ENCODE data around the gene ALG9.

DNA sequence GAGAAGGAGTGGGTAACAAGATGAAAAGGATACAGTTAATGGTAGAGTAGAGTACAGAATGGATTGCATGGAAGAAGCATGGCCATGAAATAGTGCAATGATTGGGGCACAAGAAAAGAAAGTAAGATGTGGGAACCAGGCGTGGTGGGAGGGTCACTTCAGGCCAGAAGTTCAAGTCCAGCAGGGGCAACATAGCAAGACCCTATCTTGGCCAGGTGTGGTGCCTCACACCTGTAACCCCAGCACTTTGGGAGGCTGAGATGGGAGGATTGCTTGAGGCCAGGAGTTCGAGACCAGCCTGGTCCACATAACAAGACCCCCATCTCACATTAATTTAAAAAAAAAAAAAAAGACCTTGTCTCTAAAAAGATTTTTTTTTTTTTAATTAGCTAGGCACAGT, 45.9 kb upstream of the ALG9 start:
- TF ChIP-seq RAD21 (conservative IDR thresholded peaks at IDR 0.05) (no peak), CTCF (IDR thresholded peaks at IDR 0.05; ENCODE audit: poor library complexity, severe bottlenecking) (no peak), EZH2 (IDR thresholded peaks at IDR 0.05; ENCODE audit: borderline replicate concordance, insufficient read depth, low read length, poor library complexity, severe bottlenecking) (no peak), POLR2AphosphoS5 (IDR thresholded peaks at IDR 0.05) (no peak), EP300 (conservative IDR thresholded peaks at IDR 0.05; ENCODE audit: poor library complexity, severe bottlenecking) (no peak), TAF1 (IDR thresholded peaks at IDR 0.05; ENCODE audit: low read depth) (no peak)
- TF ChIP-seq, protein P1, sequence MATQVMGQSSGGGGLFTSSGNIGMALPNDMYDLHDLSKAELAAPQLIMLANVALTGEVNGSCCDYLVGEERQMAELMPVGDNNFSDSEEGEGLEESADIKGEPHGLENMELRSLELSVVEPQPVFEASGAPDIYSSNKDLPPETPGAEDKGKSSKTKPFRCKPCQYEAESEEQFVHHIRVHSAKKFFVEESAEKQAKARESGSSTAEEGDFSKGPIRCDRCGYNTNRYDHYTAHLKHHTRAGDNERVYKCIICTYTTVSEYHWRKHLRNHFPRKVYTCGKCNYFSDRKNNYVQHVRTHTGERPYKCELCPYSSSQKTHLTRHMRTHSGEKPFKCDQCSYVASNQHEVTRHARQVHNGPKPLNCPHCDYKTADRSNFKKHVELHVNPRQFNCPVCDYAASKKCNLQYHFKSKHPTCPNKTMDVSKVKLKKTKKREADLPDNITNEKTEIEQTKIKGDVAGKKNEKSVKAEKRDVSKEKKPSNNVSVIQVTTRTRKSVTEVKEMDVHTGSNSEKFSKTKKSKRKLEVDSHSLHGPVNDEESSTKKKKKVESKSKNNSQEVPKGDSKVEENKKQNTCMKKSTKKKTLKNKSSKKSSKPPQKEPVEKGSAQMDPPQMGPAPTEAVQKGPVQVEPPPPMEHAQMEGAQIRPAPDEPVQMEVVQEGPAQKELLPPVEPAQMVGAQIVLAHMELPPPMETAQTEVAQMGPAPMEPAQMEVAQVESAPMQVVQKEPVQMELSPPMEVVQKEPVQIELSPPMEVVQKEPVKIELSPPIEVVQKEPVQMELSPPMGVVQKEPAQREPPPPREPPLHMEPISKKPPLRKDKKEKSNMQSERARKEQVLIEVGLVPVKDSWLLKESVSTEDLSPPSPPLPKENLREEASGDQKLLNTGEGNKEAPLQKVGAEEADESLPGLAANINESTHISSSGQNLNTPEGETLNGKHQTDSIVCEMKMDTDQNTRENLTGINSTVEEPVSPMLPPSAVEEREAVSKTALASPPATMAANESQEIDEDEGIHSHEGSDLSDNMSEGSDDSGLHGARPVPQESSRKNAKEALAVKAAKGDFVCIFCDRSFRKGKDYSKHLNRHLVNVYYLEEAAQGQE (IDR thresholded peaks at IDR 0.05; ENCODE audit: borderline replicate concordance): no peak

Data from neural cell (in vitro differentiated cells).